CD4-positive, alpha-beta T cell treated with Interleukin-6 for 4 hours (primary cell): Measurements from ENCODE around the gene KLF9.
"Not testable (repeated sequence)": the region's sequence is repeated elsewhere in the genome, so short reads cannot be mapped to it uniquely, and the experiment has no call there.

Experiments used
- DNase-seq: peaks from one replicate; pipeline ENCODE4 v3.0.0-alpha.2; 2020; ENCODE audit warnings: mixed read lengths

Gene KLF9

GRCh38 chr9:70403166-70403565 lies 11.3 kb downstream of the KLF9 start:
- DNase-seq: no peak

DNA sequence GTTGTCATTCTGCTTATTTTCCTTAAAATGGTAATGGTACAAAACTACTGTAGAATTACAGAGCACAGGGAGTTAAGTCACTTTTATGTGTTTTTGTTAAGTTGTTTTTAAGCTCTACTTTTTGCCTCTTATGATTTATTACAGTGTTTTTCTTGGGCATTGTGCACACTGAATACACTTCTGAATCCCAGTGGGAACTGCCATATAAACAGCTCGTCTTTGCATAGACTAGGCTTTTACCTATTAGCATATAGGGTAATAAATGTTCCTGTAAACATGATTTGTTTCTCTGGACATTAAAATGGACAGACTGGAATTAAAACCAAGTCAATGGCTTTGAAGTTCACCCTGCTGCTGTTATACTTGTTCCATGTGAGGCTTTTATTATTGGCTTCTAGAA lies 12.2 kb downstream of the KLF9 start:
- no peak for DNase-seq

DNA sequence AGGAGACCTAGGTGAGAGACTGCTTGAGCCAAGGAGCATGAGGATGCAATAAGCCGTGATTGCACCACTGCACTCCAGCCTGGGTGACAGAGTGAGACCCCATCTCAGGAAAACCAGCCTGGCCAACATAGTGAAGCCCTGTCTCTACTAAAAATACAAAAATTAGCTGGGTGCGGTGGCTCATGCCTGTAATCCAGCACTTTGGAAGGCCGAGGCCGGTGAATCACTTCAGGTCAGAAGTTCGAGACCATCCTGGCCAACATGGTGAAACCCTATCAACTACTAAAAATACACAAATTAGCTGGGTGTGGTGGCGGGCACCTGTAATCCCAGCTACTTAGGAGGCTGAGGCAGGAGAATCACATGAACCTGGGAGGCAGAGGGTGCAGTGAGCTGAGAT lies 13.2 kb downstream of the KLF9 start:
- not testable (repeated sequence) for DNase-seq

- DNase-seq: no peak
Measured at GRCh38 chr9:70400107-70400892, 14.2 kb downstream of the KLF9 start.

- no peak for DNase-seq
Measured at GRCh38 chr9:70399141-70399540, 15.3 kb downstream of the KLF9 start.

DNA sequence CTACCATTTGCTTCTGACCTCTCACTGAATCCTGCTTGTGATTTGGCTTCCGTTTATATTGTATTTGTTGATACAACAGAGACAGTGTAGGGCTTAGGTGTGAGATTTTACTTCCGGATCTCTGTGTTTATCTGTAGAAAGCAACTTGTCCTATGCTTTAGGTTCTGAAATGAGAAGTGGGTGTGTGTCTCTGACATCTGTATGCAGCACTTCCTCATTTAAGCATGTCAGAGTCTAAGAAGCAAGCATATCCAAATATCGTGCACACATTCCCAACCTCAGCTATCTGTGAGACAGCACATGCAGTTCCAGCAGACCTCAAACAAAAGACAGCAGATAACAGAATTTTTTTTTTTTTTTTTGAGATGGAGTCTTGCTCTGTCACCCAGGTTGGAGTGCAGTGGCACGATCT lies 16.3 kb downstream of the KLF9 start:
- no peak for DNase-seq

DNA sequence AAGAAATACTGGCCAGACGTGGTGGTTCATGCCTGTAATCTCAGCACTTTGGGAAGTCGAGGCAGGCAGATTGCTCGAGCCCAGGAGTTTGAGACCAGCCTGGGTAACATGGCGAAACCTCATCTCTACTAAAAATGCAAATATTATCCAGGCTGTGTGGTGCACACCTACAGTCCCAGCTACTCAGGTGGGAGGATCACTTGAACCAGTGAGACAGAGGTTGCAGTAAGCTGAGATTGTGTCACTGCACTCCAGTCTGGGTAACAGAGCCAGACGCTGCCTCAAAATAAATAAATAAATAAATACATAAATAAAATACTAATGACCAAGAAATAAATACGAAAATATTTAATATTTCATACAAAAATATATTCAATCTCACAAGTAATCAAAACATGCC lies 18.8 kb downstream of the KLF9 start:
- no peak for DNase-seq

GRCh38 chr9:70392850-70393249 lies 21.6 kb downstream of the KLF9 start:
- no peak for DNase-seq

- DNase-seq: no peak
Measured at GRCh38 chr9:70392189-70392588, 22.3 kb downstream of the KLF9 start.

- no peak for DNase-seq
Measured at GRCh38 chr9:70390933-70391341, 23.5 kb downstream of the KLF9 start.

GRCh38 chr9:70389621-70390266 lies 24.7 kb downstream of the KLF9 start:
- DNase-seq: no peak

DNA sequence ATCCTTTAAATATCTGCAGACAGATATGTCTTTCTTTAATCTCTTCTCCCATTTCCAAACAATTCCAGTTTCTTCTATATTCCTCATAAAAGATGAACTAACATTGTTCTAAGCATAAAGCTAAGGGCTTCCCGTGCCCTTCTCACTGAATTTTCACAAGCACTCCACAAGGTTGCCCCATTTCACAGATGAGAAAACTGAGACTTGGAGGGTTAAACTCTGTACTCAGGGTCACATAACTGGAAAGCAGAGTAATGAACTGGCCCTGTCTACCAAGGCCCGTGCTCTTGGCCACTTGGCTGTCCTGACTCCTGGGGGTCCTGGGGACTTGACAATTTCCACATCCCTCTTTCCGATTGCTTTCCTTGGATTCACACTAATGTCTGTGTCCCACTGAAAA lies 25.3 kb downstream of the KLF9 start:
- DNase-seq: no peak

- DNase-seq: no peak
Measured at GRCh38 chr9:70387663-70388062, 26.8 kb downstream of the KLF9 start.

GRCh38 chr9:70385426-70385825 lies 29.0 kb downstream of the KLF9 start:
- no peak for DNase-seq

- no peak for DNase-seq
Measured at GRCh38 chr9:70382709-70383605, 31.5 kb downstream of the KLF9 start.

DNA sequence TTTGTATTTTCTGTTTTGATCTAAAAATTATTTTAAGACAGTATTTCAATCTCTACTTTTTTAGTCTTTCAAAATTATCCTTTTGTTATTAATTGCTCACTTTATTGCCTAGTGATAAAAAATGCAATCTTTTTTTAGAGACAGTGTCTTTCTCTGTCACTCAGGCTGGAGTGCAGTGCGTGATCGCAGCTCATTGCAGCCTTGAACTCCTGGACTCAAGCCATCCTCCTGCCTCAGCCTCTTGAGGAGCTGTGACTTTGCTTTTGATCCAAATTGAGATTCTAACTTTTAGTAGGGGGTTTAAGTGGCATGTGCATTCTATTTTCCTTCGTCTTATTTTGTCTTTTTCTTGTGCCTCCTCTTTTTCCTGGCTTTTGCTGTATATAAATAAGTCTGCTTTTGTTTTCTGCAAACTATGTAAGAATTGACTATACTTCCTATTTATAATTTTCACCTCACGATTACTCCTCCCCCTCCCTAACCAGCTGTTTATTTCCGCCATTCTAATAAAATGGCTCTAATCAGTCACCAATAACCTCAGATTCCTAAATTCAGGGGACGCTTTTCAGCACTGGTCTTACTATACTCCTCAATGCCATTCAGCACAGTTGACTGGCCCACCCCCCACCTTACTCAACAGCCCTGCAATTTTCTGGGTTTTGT lies 32.3 kb downstream of the KLF9 start:
- DNase-seq: no peak

DNA sequence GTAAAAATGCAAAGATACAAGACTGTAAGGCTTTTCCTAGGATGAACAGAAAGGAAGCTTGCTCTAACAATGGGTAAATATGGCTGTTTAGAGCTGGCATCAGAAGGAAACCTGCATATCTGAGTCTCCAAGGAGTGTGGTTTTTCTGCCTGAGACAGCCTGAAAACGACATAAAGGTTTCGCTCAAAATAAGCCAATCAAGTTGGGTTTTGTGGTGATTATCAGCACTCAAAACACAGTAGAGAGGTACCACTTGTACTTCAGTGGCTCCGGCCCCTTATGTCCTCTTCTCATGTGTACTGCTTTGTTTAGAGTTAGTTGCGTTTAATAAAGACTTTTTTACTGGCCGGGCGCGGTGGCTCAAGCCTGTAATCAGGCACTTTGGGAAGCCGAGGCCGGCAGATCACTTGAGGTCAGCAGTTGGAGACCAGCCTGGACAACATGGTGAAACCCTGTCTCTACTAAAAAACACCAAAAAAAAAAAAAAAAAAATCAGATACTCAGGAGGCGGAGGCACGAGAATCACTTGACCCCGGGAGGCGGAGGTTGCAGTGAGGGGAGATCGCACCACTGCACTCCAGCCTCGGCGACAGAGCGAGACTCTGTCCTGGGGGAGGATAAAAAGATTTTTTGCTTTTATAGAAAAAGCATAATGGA lies 39.4 kb downstream of the KLF9 start:
- DNase-seq: no peak

GRCh38 chr9:70367305-70367930 lies 47.0 kb downstream of the KLF9 start:
- DNase-seq: no peak

GRCh38 chr9:70363760-70364159 lies 50.7 kb downstream of the KLF9 start:
- DNase-seq: no peak

GRCh38 chr9:70362952-70363351 lies 51.5 kb downstream of the KLF9 start:
- no peak for DNase-seq

DNA sequence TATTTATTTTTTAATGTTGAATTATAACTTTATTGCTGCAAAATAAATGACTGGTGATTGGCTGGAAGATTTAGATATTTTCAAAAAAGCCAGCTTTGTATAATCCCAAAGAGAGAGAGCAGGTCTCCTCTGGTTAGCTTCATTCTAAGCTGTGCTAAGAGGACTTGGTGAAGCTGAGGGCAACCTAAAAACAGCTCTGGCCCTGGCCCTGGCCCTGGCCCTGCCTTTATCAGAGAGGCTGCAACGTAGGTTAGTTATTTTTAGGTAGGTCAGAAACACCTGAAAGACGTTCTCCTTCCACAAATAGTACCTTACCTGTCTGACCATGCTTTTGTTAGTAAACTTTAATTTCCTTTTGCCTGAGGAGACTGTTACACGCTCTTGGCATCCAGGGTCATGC lies 58.7 kb downstream of the KLF9 start:
- no peak for DNase-seq

DNA sequence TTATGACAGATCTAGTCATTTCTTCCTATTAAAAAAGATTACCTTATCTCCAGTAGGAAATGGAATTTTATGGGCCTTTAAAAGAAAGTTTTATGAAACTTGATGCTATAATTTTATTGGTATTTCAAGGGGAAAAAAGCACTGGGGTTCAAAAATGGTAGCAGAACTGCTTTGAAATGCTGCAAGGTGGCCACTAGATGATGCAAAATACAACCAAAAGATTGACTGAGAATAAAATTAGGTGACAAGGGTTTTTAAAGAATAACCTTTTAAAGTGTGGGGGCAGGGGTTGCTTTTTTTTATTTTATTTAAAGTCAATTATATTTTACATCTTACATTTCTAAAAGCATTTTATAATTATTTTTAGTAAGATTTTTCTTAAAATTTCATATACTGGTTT lies 61.7 kb downstream of the KLF9 start:
- DNase-seq: no peak
